ENCODE data around the gene IPO4. TPM values are rescaled to one million over a fixed set of nuclear protein-coding genes. Genes with fewer than 3 reads are reported as not detected.

The IPO4 gene
- total RNA-seq, 1 experiment from 2014 or later = 102 TPM

GRCh38 chr14:24172871-24173281 lies 15.7 kb downstream of the IPO4 start:
- Histone ChIP-seq H3K9ac (ENCODE audit: low read length) (no peak overlapping the region), H3K9me2 (ENCODE audit: insufficient read depth) (no peaks in the 10 kb centered on the region), H4K20me1 (ENCODE audit: insufficient read depth) (no peaks in the 10 kb centered on the region), H3K36me3 (ENCODE audit: control insufficient read depth in 1 of 2, insufficient read depth in 2 of 2, low read length in 2 of 2) (no peaks in the 10 kb centered on the region), H2AFZ (ENCODE audit: low read depth, low read length, poor library complexity, severe bottlenecking) (no peak overlapping the region), H3K79me2 (ENCODE audit: insufficient read depth, low read length) (no peaks in the 10 kb centered on the region), H3K4me3 (replicated peaks in 1 of 2; ENCODE audit: low read depth in 1 of 2, low read length in 2 of 2) (no peak overlapping the region), H3K27ac (ENCODE audit: low read depth, low read length) (no peak overlapping the region), H3K27me3 (ENCODE audit: insufficient read depth, low read length) (no peaks in the 10 kb centered on the region), H3K4me2 (ENCODE audit: low read length) (no peak overlapping the region), H3K9me3 (ENCODE audit: control insufficient read depth in 1 of 2, insufficient read depth in 1 of 2, low read depth in 1 of 2, low read length in 2 of 2) (no peaks in the 10 kb centered on the region), H3K4me1 (ENCODE audit: control insufficient read depth in 1 of 2, insufficient read depth in 2 of 2, low read length in 2 of 2) (no peaks in the 10 kb centered on the region)
- DNase-seq (ENCODE audit: low read depth, low spot score) (no peak), ATAC-seq (no peak)
- no TSS peak for BruUV-seq (replicated peaks)
- POLR2A ChIA-PET = no interaction called here
- CTCF ChIA-PET = interaction anchor here (0.8 kb wide), 1 partner anchor 12 kb away, joined by 3 read pairs; the partner anchor contains the start of gene IRF9
- RAD21 ChIA-PET (ENCODE audit: low non-redundant PET in 1 of 2, low total read pairs in 2 of 2, uncharacterized antibody in 2 of 2, unreplicated experiment in 2 of 2) = no interaction called here
- intact Hi-C loops (cut with micrococcal nuclease) = no loop called here
- TF ChIP-seq EZH2 (IDR thresholded peaks at IDR 0.05) (no peak), EZH2phosphoT487 (IDR thresholded peaks at IDR 0.05; ENCODE audit: borderline replicate concordance) (no peak)

GRCh38 chr14:24172261-24172860 lies 16.3 kb downstream of the IPO4 start:
- Histone ChIP-seq H3K4me2 (ENCODE audit: low read length) (no peak overlapping the region), H2AFZ (ENCODE audit: low read depth, low read length, poor library complexity, severe bottlenecking) (no peak overlapping the region), H4K20me1 (ENCODE audit: insufficient read depth) (no peaks in the 10 kb centered on the region), H3K9me3 (ENCODE audit: control insufficient read depth in 1 of 2, insufficient read depth in 1 of 2, low read depth in 1 of 2, low read length in 2 of 2) (no peaks in the 10 kb centered on the region), H3K9me2 (ENCODE audit: insufficient read depth) (no peaks in the 10 kb centered on the region), H3K27me3 (ENCODE audit: insufficient read depth, low read length) (no peaks in the 10 kb centered on the region), H3K4me1 (ENCODE audit: control insufficient read depth in 1 of 2, insufficient read depth in 2 of 2, low read length in 2 of 2) (no peaks in the 10 kb centered on the region), H3K9ac (ENCODE audit: low read length) (no peak overlapping the region), H3K4me3 (replicated peaks in 1 of 2; ENCODE audit: low read depth in 1 of 2, low read length in 2 of 2) (no peak overlapping the region), H3K79me2 (ENCODE audit: insufficient read depth, low read length) (no peaks in the 10 kb centered on the region), H3K27ac (ENCODE audit: low read depth, low read length) (no peak overlapping the region), H3K36me3 (ENCODE audit: control insufficient read depth in 1 of 2, insufficient read depth in 2 of 2, low read length in 2 of 2) (no peaks in the 10 kb centered on the region)
- DNase-seq (ENCODE audit: low read depth, low spot score) (no peak), ATAC-seq (no peak)
- intact Hi-C loops (cut with micrococcal nuclease) = no loop called here
- BruUV-seq (replicated peaks) = no TSS peak
- ChIA-PET CTCF (no interaction called here), RAD21 (ENCODE audit: low non-redundant PET in 1 of 2, low total read pairs in 2 of 2, uncharacterized antibody in 2 of 2, unreplicated experiment in 2 of 2) (no interaction called here), POLR2A (no interaction called here)
- TF ChIP-seq FOSL1 (IDR thresholded peaks at IDR 0.05; ENCODE audit: low read depth) (no peak), POLR2AphosphoS5 (IDR thresholded peaks at IDR 0.05; ENCODE audit: low read depth, low read length) (no peak), ZBTB33 (IDR thresholded peaks at IDR 0.05; ENCODE audit: extremely low read depth, insufficient replicate concordance, low read length) (no peak), EZH2phosphoT487 (IDR thresholded peaks at IDR 0.05; ENCODE audit: borderline replicate concordance) (no peak), RAD21 (IDR thresholded peaks at IDR 0.05; ENCODE audit: low read depth) (no peak), CEBPB (IDR thresholded peaks at IDR 0.05; ENCODE audit: low read depth) (no peak), ZNF274 (IDR thresholded peaks at IDR 0.05; ENCODE audit: low read depth, low read length) (no peak), CTCF (IDR thresholded peaks at IDR 0.05 in 2 of 3, conservative IDR thresholded peaks at IDR 0.05 in 1 of 3; ENCODE audit: borderline replicate concordance in 1 of 3, insufficient read depth in 1 of 3, low read depth in 2 of 3, low read length in 2 of 3) (no peak), EGR1 (IDR thresholded peaks at IDR 0.05; ENCODE audit: low read depth) (no peak)
